Panc1 (cell line): ENCODE results near the gene FAM117B. TPM values are rescaled to one million over a fixed set of nuclear protein-coding genes. Genes with fewer than 3 reads are reported as not detected.

Experiments
- ATAC-seq: fragments of 200-7000 bp; cut with Tn5 transposase; 2 replicates; pipeline ENCODE4 v1.9.1; 2020; ENCODE audit warnings: mild to moderate bottlenecking, moderate library complexity
- BruUV-seq: library from RNA; stranded (reverse); fragments of 400-500 nt; replicated peaks from 2 replicates; lab custom pipeline; 2021; lab: Mats Ljungman, UMichigan
- CTCF ChIA-PET: fragments of 300-600 bp; sonication (Branson Sonifier 250); formaldehyde crosslinking; loops from one replicate; lab custom pipeline; 2022; ENCODE audit warnings: antibody characterized with exemption; lab: Charles Lee
- POLR2A ChIA-PET: fragments of 300-600 bp; sonication (Branson Sonifier 250); formaldehyde crosslinking; loops from one replicate; lab custom pipeline; 2022; ENCODE audit warnings: antibody characterized with exemption; lab: Charles Lee
- DNase-seq: peaks from one replicate; pipeline ENCODE4 v3.0.0-alpha.2; 2010; ENCODE audit warnings: low read depth, low spot score
- H3K27ac ChIP-seq: 2 replicates; pipeline ENCODE4 v1.5.1; 2011; ENCODE audit warnings: mild to moderate bottlenecking, low read length, inconsistent platforms
- H3K27me3 ChIP-seq: fragments of 200-500 bp; sonication (Bioruptor generic); 2 replicates; pipeline ENCODE4 v1.6.0; 2014; ENCODE audit warnings: low read length, inconsistent platforms; ENCODE audit not compliant: control insufficient read depth, insufficient read depth
- H3K36me3 ChIP-seq: fragments of 200-500 bp; sonication (Bioruptor generic); 2 replicates; pipeline ENCODE4 v1.5.1; 2014; ENCODE audit warnings: inconsistent platforms, mild to moderate bottlenecking, low read length, moderate library complexity; ENCODE audit not compliant: control insufficient read depth, insufficient read depth
- H3K4me1 ChIP-seq: 2 replicates; pipeline ENCODE4 v1.5.1; 2011; ENCODE audit warnings: inconsistent platforms, mild to moderate bottlenecking, low read length, moderate library complexity; ENCODE audit not compliant: control insufficient read depth, insufficient read depth
- H3K4me3 ChIP-seq, 2 experiments: 2 replicates each; pipeline ENCODE4 v1.5.1; 2011 to 2012; ENCODE audit warnings: low read depth in 2 of 2, low read length in 2 of 2, mild to moderate bottlenecking in 2 of 2, inconsistent platforms in 1 of 2, moderate library complexity in 1 of 2
- H3K9me3 ChIP-seq: fragments of 200-500 bp; sonication (Bioruptor generic); 2 replicates; pipeline ENCODE4 v1.5.1; 2014; ENCODE audit warnings: low read depth, mild to moderate bottlenecking, inconsistent platforms, low read length, moderate library complexity; ENCODE audit not compliant: control insufficient read depth, insufficient read depth
- POLR2AphosphoS5 ChIP-seq: IDR thresholded peaks from 2 replicates; pipeline ENCODE4 v1.6.1; 2012; ENCODE audit warnings: mild to moderate bottlenecking, low read depth, low read length, moderate library complexity
- SIN3A ChIP-seq: IDR thresholded peaks from 2 replicates; pipeline ENCODE4 v1.6.1; 2012; ENCODE audit warnings: low read depth, mild to moderate bottlenecking, low read length, moderate library complexity, borderline replicate concordance; ENCODE audit not compliant: insufficient read depth
- TCF7L2 ChIP-seq: IDR thresholded peaks from 2 replicates; pipeline ENCODE4 v1.6.1; 2011; ENCODE audit warnings: mild to moderate bottlenecking, low read depth, low read length, inconsistent platforms
- in situ Hi-C: cut with HindIII; loops from 2 replicates; pipeline ENCODE4 v1.10.0; 2016; ENCODE audit warnings: low sequenced_read_pairs, low pct_unique_long_range_greater_than_20kb
- intact Hi-C: fragments of 100-400 bp; cut with micrococcal nuclease; formaldehyde crosslinking; loops from one replicate; pipeline ENCODE4 v1.10.0; 2022; ENCODE audit not compliant: unreplicated experiment
- total RNA-seq: library from RNA; stranded (reverse); gene quantifications from one replicate; pipeline ENCODE4 v1.2.1, GENCODE V29; 2021; ENCODE audit not compliant: unreplicated experiment
- TF ChIP-seq, protein P1 (sequence below), 2 experiments: IDR thresholded peaks; 2 replicates each; pipeline ENCODE4 v1.6.1; 2011 to 2012; ENCODE audit warnings: low read depth in 2 of 2, control low read depth in 1 of 2, low read length in 1 of 2, mild to moderate bottlenecking in 1 of 2, moderate library complexity in 1 of 2; ENCODE audit not compliant: insufficient read depth in 1 of 2
- TF ChIP-seq, protein P2 (sequence below): fragments of 450-650 bp; IDR thresholded peaks from 2 replicates; pipeline ENCODE4 v1.5.1; 2017; ENCODE audit warnings: mild to moderate bottlenecking

Gene FAM117B
- total RNA-seq, 1 experiment from 2014 or later: 7.8 TPM

DNA sequence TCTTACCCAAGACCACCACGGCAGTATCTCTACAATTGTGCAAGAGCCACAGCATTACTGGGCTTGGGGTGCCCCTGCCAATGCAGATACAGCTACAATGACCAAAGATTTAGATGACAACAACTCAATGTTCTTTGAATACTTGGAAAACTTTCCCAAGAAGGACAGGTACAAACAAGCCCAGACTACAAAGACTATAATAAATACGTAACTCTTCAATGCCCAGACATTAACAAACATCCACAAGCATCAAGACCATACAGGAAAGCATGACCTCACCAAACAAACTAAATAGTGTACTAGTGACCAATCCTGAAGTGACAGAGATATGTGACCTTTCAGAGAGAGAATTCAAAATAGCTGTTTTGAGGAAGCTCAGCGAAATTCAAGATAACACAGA lies 174.0 kb downstream of the FAM117B start:
- DNase-seq (no peak), ATAC-seq (no peak)
- ChIA-PET CTCF (no interaction called here), POLR2A (no interaction called here)
- H3K9me3 ChIP-seq: no peaks in the 10 kb centered on the region
- TF ChIP-seq, protein P1, sequence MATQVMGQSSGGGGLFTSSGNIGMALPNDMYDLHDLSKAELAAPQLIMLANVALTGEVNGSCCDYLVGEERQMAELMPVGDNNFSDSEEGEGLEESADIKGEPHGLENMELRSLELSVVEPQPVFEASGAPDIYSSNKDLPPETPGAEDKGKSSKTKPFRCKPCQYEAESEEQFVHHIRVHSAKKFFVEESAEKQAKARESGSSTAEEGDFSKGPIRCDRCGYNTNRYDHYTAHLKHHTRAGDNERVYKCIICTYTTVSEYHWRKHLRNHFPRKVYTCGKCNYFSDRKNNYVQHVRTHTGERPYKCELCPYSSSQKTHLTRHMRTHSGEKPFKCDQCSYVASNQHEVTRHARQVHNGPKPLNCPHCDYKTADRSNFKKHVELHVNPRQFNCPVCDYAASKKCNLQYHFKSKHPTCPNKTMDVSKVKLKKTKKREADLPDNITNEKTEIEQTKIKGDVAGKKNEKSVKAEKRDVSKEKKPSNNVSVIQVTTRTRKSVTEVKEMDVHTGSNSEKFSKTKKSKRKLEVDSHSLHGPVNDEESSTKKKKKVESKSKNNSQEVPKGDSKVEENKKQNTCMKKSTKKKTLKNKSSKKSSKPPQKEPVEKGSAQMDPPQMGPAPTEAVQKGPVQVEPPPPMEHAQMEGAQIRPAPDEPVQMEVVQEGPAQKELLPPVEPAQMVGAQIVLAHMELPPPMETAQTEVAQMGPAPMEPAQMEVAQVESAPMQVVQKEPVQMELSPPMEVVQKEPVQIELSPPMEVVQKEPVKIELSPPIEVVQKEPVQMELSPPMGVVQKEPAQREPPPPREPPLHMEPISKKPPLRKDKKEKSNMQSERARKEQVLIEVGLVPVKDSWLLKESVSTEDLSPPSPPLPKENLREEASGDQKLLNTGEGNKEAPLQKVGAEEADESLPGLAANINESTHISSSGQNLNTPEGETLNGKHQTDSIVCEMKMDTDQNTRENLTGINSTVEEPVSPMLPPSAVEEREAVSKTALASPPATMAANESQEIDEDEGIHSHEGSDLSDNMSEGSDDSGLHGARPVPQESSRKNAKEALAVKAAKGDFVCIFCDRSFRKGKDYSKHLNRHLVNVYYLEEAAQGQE (IDR thresholded peaks at IDR 0.05; ENCODE audit: insufficient read depth in 1 of 2, low read depth in 2 of 2, low read length in 1 of 2): no peak
- no peak for TF ChIP-seq POLR2AphosphoS5
- no peak for TF ChIP-seq TCF7L2
- TF ChIP-seq, protein P2, sequence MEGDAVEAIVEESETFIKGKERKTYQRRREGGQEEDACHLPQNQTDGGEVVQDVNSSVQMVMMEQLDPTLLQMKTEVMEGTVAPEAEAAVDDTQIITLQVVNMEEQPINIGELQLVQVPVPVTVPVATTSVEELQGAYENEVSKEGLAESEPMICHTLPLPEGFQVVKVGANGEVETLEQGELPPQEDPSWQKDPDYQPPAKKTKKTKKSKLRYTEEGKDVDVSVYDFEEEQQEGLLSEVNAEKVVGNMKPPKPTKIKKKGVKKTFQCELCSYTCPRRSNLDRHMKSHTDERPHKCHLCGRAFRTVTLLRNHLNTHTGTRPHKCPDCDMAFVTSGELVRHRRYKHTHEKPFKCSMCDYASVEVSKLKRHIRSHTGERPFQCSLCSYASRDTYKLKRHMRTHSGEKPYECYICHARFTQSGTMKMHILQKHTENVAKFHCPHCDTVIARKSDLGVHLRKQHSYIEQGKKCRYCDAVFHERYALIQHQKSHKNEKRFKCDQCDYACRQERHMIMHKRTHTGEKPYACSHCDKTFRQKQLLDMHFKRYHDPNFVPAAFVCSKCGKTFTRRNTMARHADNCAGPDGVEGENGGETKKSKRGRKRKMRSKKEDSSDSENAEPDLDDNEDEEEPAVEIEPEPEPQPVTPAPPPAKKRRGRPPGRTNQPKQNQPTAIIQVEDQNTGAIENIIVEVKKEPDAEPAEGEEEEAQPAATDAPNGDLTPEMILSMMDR: no peak
- TF ChIP-seq SIN3A: no peak
- intact Hi-C loops: no loop called here
- no peaks in the 10 kb centered on the region for H3K27me3 ChIP-seq
- H3K36me3 ChIP-seq: no peaks in the 10 kb centered on the region
- in situ Hi-C loops: no loop called here
- H3K4me1 ChIP-seq: no peaks in the 10 kb centered on the region
- H3K4me3 ChIP-seq: no peak overlapping the region
- no peak overlapping the region for H3K27ac ChIP-seq
- BruUV-seq: no TSS peak

DNA sequence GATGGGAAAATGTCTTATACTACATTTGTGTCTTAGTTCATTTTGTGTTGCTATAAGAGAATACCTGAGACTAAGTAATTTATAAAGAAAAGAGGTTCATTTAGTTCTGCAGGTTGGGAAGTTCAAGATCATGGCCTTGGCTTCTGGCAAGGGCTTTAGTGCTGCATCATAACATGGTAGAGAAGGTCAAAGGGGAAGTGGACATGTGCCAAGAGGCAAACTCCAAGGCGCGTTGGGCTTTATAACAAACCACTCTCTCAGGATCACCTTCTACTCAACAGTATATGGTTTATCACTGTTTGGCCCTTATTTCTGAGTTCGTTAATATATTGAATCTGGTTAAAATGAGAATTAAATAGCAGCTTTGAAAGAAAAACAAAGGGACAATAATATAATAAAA lies 178.6 kb downstream of the FAM117B start:
- Histone ChIP-seq H3K27ac (no peak overlapping the region), H3K4me1 (no peaks in the 10 kb centered on the region), H3K27me3 (no peaks in the 10 kb centered on the region), H3K36me3 (no peaks in the 10 kb centered on the region), H3K4me3 (no peak overlapping the region), H3K9me3 (no peaks in the 10 kb centered on the region)
- intact Hi-C loops (no loop called here), in situ Hi-C loops (no loop called here)
- no TSS peak for BruUV-seq
- TF ChIP-seq POLR2AphosphoS5 (no peak), TCF7L2 (no peak), SIN3A (no peak)
- TF ChIP-seq, protein P1 (IDR thresholded peaks at IDR 0.05; ENCODE audit: insufficient read depth in 1 of 2, low read depth in 2 of 2, low read length in 1 of 2): no peak
- TF ChIP-seq, protein P2: no peak
- ATAC-seq (no peak), DNase-seq (no peak)
- ChIA-PET POLR2A (no interaction called here), CTCF (no interaction called here)
